ENCODE data around the gene BOLA2B.

BOLA2B gene

DNA sequence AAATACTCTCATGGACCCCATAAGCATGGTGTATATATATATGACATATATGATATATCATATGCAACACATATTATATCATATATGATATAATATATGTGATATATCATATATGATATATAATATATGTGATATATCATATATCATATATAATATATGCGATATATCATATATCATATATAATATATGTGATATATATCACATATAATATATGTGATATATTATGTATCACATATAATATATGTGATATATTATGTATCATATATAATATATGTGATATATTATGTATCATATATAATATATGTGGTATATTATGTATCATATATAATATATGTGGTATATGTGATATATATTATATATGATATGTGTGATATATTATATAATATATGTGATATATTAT is 48.5 kb downstream of the BOLA2B start:
- DNase-seq (ENCODE audit: low read depth in 2 of 3, low spot score in 1 of 3), result no peak

DNA sequence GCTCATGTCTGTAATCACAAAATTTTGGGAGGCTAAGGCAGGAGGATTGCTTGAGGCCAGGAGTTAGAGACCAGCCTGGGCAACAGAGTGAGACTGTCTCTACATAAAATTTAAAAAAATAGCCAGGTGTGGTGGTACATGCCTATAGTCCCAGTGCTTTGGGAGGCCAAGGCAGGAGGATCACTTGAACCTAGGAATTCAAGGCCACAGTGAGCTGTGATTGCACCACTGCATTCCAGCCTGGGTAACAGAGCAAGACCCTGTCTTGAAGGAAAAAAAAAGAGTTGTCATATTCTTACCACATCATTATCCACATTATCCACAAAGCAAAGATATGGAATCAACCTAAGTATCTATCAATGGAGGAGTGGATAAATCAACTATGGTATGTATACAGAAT is 49.4 kb downstream of the BOLA2B start:
- DNase-seq (ENCODE audit: low read depth in 2 of 3, low spot score in 1 of 3), result no peak

DNA sequence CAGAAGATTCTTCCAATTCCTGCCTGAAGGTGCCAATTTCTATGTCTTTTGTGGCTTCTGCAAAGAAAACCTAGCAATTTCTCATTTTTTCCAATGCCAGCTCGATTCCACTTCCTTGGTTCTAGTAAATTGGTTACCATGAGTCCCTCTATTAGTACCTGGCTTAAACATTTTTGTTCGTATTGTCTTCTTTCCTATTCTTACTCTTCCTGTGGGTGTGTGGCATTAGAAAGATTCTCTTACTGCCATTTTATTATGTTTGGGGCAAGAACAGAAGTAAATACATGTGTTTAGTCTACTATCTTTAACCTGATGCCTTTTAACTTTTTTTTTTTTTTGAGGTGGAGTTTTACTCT is 50.1 kb downstream of the BOLA2B start:
- DNase-seq (ENCODE audit: low read depth in 2 of 3, low spot score in 1 of 3), result no peak
